K562 (cell line): Measurements from ENCODE around the gene NUDT9. TPM values are rescaled to one million over a fixed set of nuclear protein-coding genes. Genes with fewer than 3 reads are reported as not detected.
A peak's percentile ranks its signal among the peaks of the same experiment; 100 is the strongest.

Source experiments
- ATAC-seq: fragments of 200-7000 bp; cut with Tn5 transposase; 3 replicates; pipeline ENCODE4 v1.9.1; 2020; ENCODE audit warnings: moderate library complexity
- BruUV-seq: library from RNA; stranded (reverse); fragments of 400-500 nt; replicated peaks from 2 replicates; lab custom pipeline; 2021; lab: Mats Ljungman, UMichigan
- CTCF ChIA-PET: fragments of 300-600 bp; formaldehyde crosslinking; extraction: SDS; loops from one replicate; lab custom pipeline; 2021; ENCODE audit warnings: low intra/inter-chr PET ratio; lab: Yijun Ruan, JAX
- POLR2A ChIA-PET: fragments of 300-600, 350-650 bp; sonication (Branson Sonifier 250); formaldehyde crosslinking; extraction: SDS; loops from one replicate; lab custom pipeline; 2021; ENCODE audit warnings: antibody characterized with exemption, inconsistent platforms; lab: Yijun Ruan, JAX
- DNase-seq, 4 experiments: peaks; one replicate each; pipeline versions ENCODE4 v3.0.0 to v3.0.0-alpha.2; 2011 to 2018; ENCODE audit warnings: low spot score in 3 of 4, mixed read lengths in 3 of 4; ENCODE audit errors: extremely low read depth in 1 of 4
- FAIRE-seq: peaks from 2 replicates; lab custom pipeline; 2011; peaks lifted over from hg19 to GRCh38; lab: Jason Lieb, UNC
- H2AFZ ChIP-seq: 2 replicates; pipeline ENCODE4 v1.6.0; 2011; ENCODE audit warnings: low read depth, low read length, control low read depth, inconsistent platforms
- H3K27ac ChIP-seq: fragments of 200-600 bp; 3 replicates; pipeline ENCODE4 v1.8.0; 2011; ENCODE audit warnings: low read depth, mild to moderate bottlenecking, control low read depth, inconsistent platforms, low read length, moderate library complexity, mixed read lengths; ENCODE audit errors: extremely low read depth
- H3K27me3 ChIP-seq, 2 experiments: fragments of 300-600 bp in 1 of 2; 2 replicates in 1 of 2; 3 replicates in 1 of 2; pipeline versions ENCODE4 v1.6.0 to v1.8.0; 2011; ENCODE audit warnings: inconsistent platforms in 2 of 2, low read length in 2 of 2, mild to moderate bottlenecking in 1 of 2, mixed read lengths in 1 of 2, moderate library complexity in 1 of 2; ENCODE audit not compliant: control insufficient read depth in 2 of 2, insufficient read depth in 2 of 2
- H3K36me3 ChIP-seq: fragments of 300-600 bp; 3 replicates; pipeline ENCODE4 v1.8.0; 2011; ENCODE audit warnings: mild to moderate bottlenecking, low read length, inconsistent platforms; ENCODE audit not compliant: control insufficient read depth, insufficient read depth
- H3K4me1 ChIP-seq, 2 experiments: fragments of 200-600 bp in 1 of 2; replicated peaks in 1 of 2; 2 replicates in 1 of 2; 3 replicates in 1 of 2; pipeline versions ENCODE4 v1.5.1 to v1.8.0; 2011; ENCODE audit warnings: inconsistent platforms in 2 of 2, low read length in 2 of 2, mild to moderate bottlenecking in 1 of 2, mixed read lengths in 1 of 2, moderate library complexity in 1 of 2; ENCODE audit not compliant: control insufficient read depth in 2 of 2, insufficient read depth in 2 of 2
- H3K4me2 ChIP-seq: 2 replicates; pipeline ENCODE4 v1.6.1; 2011; ENCODE audit warnings: low read length, control low read depth, inconsistent platforms, mixed read lengths; ENCODE audit not compliant: insufficient read depth
- H3K4me3 ChIP-seq: fragments of 200-600 bp; sonication (generic), shearing (Covaris generic); 2 replicates; pipeline ENCODE4 v1.5.1; 2016; ENCODE audit warnings: control low read depth, inconsistent platforms
- H3K79me2 ChIP-seq: fragments of 200-600 bp; 3 replicates; pipeline ENCODE4 v1.8.0; 2011; ENCODE audit warnings: low read length, inconsistent platforms; ENCODE audit not compliant: control insufficient read depth, insufficient read depth
- H3K9ac ChIP-seq, 2 experiments: 2 replicates each; pipeline versions ENCODE4 v1.6.0 to v1.6.1; 2011; ENCODE audit warnings: low read depth in 2 of 2, low read length in 2 of 2, control low read depth in 1 of 2, inconsistent platforms in 1 of 2, mild to moderate bottlenecking in 1 of 2, mixed read lengths in 1 of 2; ENCODE audit not compliant: insufficient read depth in 1 of 2
- H3K9me1 ChIP-seq: one replicate; pipeline ENCODE4 v1.6.0; 2011; ENCODE audit warnings: inconsistent platforms, mild to moderate bottlenecking, low read length, moderate library complexity; ENCODE audit not compliant: control insufficient read depth, insufficient read depth
- H3K9me3 ChIP-seq: replicated peaks from 2 replicates; pipeline ENCODE4 v1.5.1; 2011; ENCODE audit warnings: low read depth, low read length, inconsistent platforms; ENCODE audit not compliant: control insufficient read depth, insufficient read depth
- H4K20me1 ChIP-seq: replicated peaks from 2 replicates; pipeline ENCODE4 v1.6.1; 2011; ENCODE audit warnings: low read length, inconsistent platforms, mixed read lengths; ENCODE audit not compliant: control insufficient read depth, insufficient read depth
- BACH1 ChIP-seq: fragments of 200-800 bp; sonication (Bioruptor generic); IDR thresholded peaks from 2 replicates; pipeline ENCODE4 v1.6.1; 2016; ENCODE audit warnings: missing genetic modification characterization, missing compliant biosample characterization
- CBX3 ChIP-seq, 2 experiments: IDR thresholded peaks; 1 replicate in 1 of 2; 2 replicates in 1 of 2; pipeline ENCODE4 v1.6.1; 2012; ENCODE audit warnings: inconsistent platforms in 2 of 2, low read length in 2 of 2, borderline replicate concordance in 1 of 2, control low read depth in 1 of 2
- TRIM28 ChIP-seq: fragments of 450-650 bp; IDR thresholded peaks from 2 replicates; pipeline ENCODE4 v1.6.1; 2017
- ZEB2 ChIP-seq: fragments of 450-650 bp; IDR thresholded peaks from 2 replicates; pipeline ENCODE4 v1.6.1; 2016
- ZNF324 ChIP-seq: fragments of 250-450 bp; sonication (Bioruptor Pico); IDR thresholded peaks from 2 replicates; pipeline ENCODE4 v1.4.0; 2020; ENCODE audit warnings: mild to moderate bottlenecking
- WGBS: fragments of 100-300 bp; shearing (Covaris generic); methylation state at CpG from one replicate; pipeline ENCODE4 v1.1.6; 2016; ENCODE audit warnings: low coverage, mixed read lengths; ENCODE audit not compliant: insufficient coverage; ENCODE audit errors: missing lambda C conversion rate; 5-methylcytosine and 5-hydroxymethylcytosine counted together
- in situ Hi-C: fragments of 300-500 bp; cut with MboI; formaldehyde crosslinking; loops from 4 replicates; pipeline ENCODE4 v1.15.0; 2018; ENCODE audit warnings: inconsistent platforms, mixed read lengths
- intact Hi-C: fragments of 100-400 bp; cut with micrococcal nuclease; formaldehyde crosslinking; loops from 2 replicates; pipeline ENCODE4 v1.14.2; 2022
- polyA plus RNA-seq, 8 experiments: library from polyadenylated mRNA; depleted of rRNA in 4 of 8; stranded (reverse) in 5 of 8; unstranded in 3 of 8; fragments of >200 nt; fragmentation: Nextera tagmentation in 2 of 8; fragmentation: Illumina TruSeq in 1 of 8; extraction: Ambion mirVana in 2 of 8; extraction: Trizol in 1 of 8; gene quantifications; 2 replicates each; pipeline versions ENCODE4 v1.2.1 to v1.2.3, GENCODE V29; 2011 to 2014; ENCODE audit warnings: inconsistent platforms in 1 of 8, missing spikeins in 1 of 8
- total RNA-seq, 7 experiments: library from RNA; depleted of rRNA in 6 of 7; stranded (reverse); fragments of >200 nt in 6 of 7; fragmentation: Illumina TruSeq in 2 of 7; extraction: Trizol in 2 of 7; gene quantifications; 2 replicates each; pipeline versions ENCODE4 v1.2.1 to v1.2.3, GENCODE V29; 2011 to 2021; ENCODE audit warnings: low replicate concordance in 1 of 7
- TF ChIP-seq, protein P1 (sequence below): fragments of 450-650 bp; IDR thresholded peaks from 2 replicates; pipeline ENCODE4 v1.6.1; 2018; ENCODE audit warnings: mild to moderate bottlenecking, low read depth; ENCODE audit not compliant: partially characterized antibody

NUDT9 gene
- total and polyA plus RNA-seq, 9 of the 15 experiments (the other 6 are each of a cell fraction or from before 2014, with no cell fraction given) = 8.5 to 20.8 (median 18.0) TPM

DNA sequence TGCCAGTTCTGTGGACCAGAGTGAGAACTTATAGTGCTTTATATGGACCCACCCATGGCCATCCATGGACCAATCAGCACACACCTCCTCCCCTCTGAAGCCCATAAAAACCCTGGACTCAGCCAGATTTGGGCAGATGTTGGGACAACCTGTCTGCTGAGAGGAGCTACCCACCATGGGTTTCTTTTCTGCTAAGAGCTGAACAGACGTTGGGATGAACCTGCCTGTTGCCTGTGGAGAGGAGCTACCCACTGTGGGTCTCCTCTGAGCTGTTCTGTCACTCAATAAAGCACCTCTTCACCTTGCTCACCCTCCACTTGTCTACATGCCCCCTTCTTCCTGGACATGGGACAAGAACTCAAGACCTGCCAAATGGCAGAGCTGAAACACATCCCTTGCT, 22.4 kb upstream of the NUDT9 start:
- Histone ChIP-seq H3K4me3 (no peak overlapping the region), H3K4me2 (no peak overlapping the region), H3K9me3 (no peaks in the 10 kb centered on the region; the same call in 1 of the 2 replicates), H3K4me1 (peaks cover 0 to 6% of the 10 kb centered on the region in 2 experiments; a peak in 1 of 5 replicates), H3K36me3 (no peaks in the 10 kb centered on the region), H3K79me2 (no peaks in the 10 kb centered on the region), H3K9me1 (no peaks in the 10 kb centered on the region), H3K9ac (no peak overlapping the region), H2AFZ (no peak overlapping the region), H4K20me1 (no peaks in the 10 kb centered on the region), H3K27me3 (no peaks in the 10 kb centered on the region), H3K27ac (no peak overlapping the region)
- FAIRE-seq (no peak), DNase-seq (no peak), ATAC-seq (peak; percentile 20; the same call in 1 of the 3 replicates)
- CTCF ChIA-PET = no interaction called here
- 13% methylated on average over 1 of the region's 1 CpG for WGBS
- POLR2A ChIA-PET = interaction anchor here (0.6 to 0.9 kb wide), 2 partner anchors 9 to 19 kb away, joined by 3 to 4 read pairs; partner anchors contain the start of gene HSD17B11
- in situ Hi-C loops (no loop called here), intact Hi-C loops (no loop called here)
- BruUV-seq = no TSS peak
- TF ChIP-seq CBX3 (IDR thresholded peaks at IDR 0.05; ENCODE audit: borderline replicate concordance in 1 of 2, low read length in 2 of 2) (0 out of 3 replicates have a peak, but pooled peaks of 1 of the 2 experiments have one; percentile 15), TRIM28 (peak; percentile 63; the same call in 1 of the 2 replicates), ZNF324 (CRISPR knock-in tag) (no peak), ZEB2 (no peak), BACH1 (tag) (no peak)
- TF ChIP-seq, protein P1, sequence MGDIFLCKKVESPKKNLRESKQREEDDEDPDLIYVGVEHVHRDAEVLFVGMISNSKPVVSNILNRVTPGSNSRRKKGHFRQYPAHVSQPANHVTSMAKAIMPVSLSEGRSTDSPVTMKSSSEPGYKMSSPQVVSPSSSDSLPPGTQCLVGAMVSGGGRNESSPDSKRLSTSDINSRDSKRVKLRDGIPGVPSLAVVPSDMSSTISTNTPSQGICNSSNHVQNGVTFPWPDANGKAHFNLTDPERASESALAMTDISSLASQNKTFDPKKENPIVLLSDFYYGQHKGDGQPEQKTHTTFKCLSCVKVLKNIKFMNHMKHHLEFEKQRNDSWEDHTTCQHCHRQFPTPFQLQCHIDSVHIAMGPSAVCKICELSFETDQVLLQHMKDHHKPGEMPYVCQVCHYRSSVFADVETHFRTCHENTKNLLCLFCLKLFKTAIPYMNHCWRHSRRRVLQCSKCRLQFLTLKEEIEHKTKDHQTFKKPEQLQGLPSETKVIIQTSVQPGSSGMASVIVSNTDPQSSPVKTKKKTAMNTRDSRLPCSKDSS = peak; percentile 55
